HEK293 (cell line): Measurements from ENCODE around the gene SH3RF1.

Experiments used
- ATF2 ChIP-seq: fragments of 450-650 bp; formaldehyde crosslinking; IDR thresholded peaks from 2 replicates; pipeline ENCODE4 v1.5.1; 2016; ENCODE audit warnings: missing biosample characterization, missing genetic modification characterization, low read depth
- CTCF ChIP-seq: fragments of 450-650 bp; formaldehyde crosslinking; IDR thresholded peaks from 2 replicates; pipeline ENCODE4 v1.5.1; 2016; ENCODE audit warnings: missing biosample characterization, missing genetic modification characterization
- PBX3 ChIP-seq: sonication (generic); formaldehyde crosslinking; IDR thresholded peaks from 2 replicates; pipeline ENCODE4 v1.8.1; 2022; ENCODE audit warnings: mild to moderate bottlenecking, moderate library complexity, missing genetic modification reagents
- SETDB1 ChIP-seq: IDR thresholded peaks from one replicate; pipeline ENCODE4 v1.6.1; 2017; ENCODE audit warnings: mild to moderate bottlenecking, low read length, moderate library complexity, mixed read lengths; ENCODE audit not compliant: insufficient read length
- YY2 ChIP-seq: fragments of 450-650 bp; formaldehyde crosslinking; IDR thresholded peaks from 2 replicates; pipeline ENCODE4 v1.5.1; 2016; ENCODE audit warnings: missing biosample characterization, missing genetic modification characterization
- ZNF214 ChIP-seq: fragments of 450-650 bp; formaldehyde crosslinking; IDR thresholded peaks from 2 replicates; pipeline ENCODE4 v1.5.1; 2017; ENCODE audit warnings: missing biosample characterization, mild to moderate bottlenecking, missing genetic modification characterization, borderline replicate concordance
- ZNF24 ChIP-seq: fragments of 450-650 bp; formaldehyde crosslinking; IDR thresholded peaks from 2 replicates; pipeline ENCODE4 v1.5.1; 2016; ENCODE audit warnings: missing biosample characterization, missing genetic modification characterization
- ZNF510 ChIP-seq: fragments of 450-650 bp; formaldehyde crosslinking; IDR thresholded peaks from 2 replicates; pipeline ENCODE4 v1.5.1; 2018; ENCODE audit warnings: mild to moderate bottlenecking, missing genetic modification characterization, missing biosample characterization; ENCODE audit not compliant: insufficient replicate concordance

- TF ChIP-seq PBX3 (CRISPR knock-in tag) (no peak), CTCF (no peak), YY2 (tag by site-specific recombination) (no peak), ATF2 (tag by site-specific recombination) (no peak), ZNF24 (tag by site-specific recombination) (no peak), SETDB1 (no peak), ZNF510 (tag by site-specific recombination) (no peak), ZNF214 (tag by site-specific recombination) (no peak)
Measured at GRCh38 chr4:169096221-169096620, 174.5 kb downstream of the SH3RF1 start.
